ENCODE data around the gene CDON. TPM values are rescaled to one million over a fixed set of nuclear protein-coding genes. Genes with fewer than 3 reads are reported as not detected.

Gene CDON
- total RNA-seq, 1 experiment from 2014 or later: 0.91 TPM

GRCh38 chr11:126063507-126063852 is 814 bp upstream of the CDON start:
- no TSS peak for BruUV-seq (replicated peaks)
- peaks cover 13% of the 10 kb centered on the region for H3K36me3 Mint-ChIP-seq (ENCODE audit: insufficient read depth, unreplicated experiment)
- ChIA-PET POLR2A (interaction anchor here (0.7 to 1.1 kb wide), 4 partner anchors 13 to 206 kb away, joined by 3 to 4 read pairs (median 3); no protein-coding TSS in a partner anchor), CTCF (interaction anchor here (0.6 to 6.0 kb wide), 6 partner anchors 11 to 140 kb away, joined by 3 to 137 read pairs (median 3); partner anchors contain the start of gene VSIG10L2)
- peak overlapping the region; percentile 74 for H3K4me3 Mint-ChIP-seq (ENCODE audit: unreplicated experiment)
- H3K27ac Mint-ChIP-seq (ENCODE audit: low read depth, unreplicated experiment): peak overlapping the region; percentile 98
- H3K27me3 Mint-ChIP-seq (ENCODE audit: insufficient read depth, unreplicated experiment): no peaks in the 10 kb centered on the region
- H3K9me3 Mint-ChIP-seq (ENCODE audit: unreplicated experiment): no peaks in the 10 kb centered on the region
- TF ChIP-seq CTCF (IDR thresholded peaks at IDR 0.05; ENCODE audit: unreplicated experiment): no peak
- peaks cover 6% of the 10 kb centered on the region for H3K4me1 Mint-ChIP-seq (ENCODE audit: insufficient read depth, unreplicated experiment)
- intact Hi-C loops (cut with micrococcal nuclease): loop anchor here (5.0 kb wide), 2 partner anchors 49 to 129 kb away; no protein-coding TSS in a partner anchor
- no peak for DNase-seq (ENCODE audit: unreplicated experiment)

- TF ChIP-seq CTCF (IDR thresholded peaks at IDR 0.05; ENCODE audit: unreplicated experiment): peak; percentile 39
- Mint-ChIP-seq H3K4me3 (ENCODE audit: unreplicated experiment) (peak overlapping the region; percentile 74), H3K9me3 (ENCODE audit: unreplicated experiment) (no peaks in the 10 kb centered on the region), H3K36me3 (ENCODE audit: insufficient read depth, unreplicated experiment) (peaks cover 13% of the 10 kb centered on the region), H3K4me1 (ENCODE audit: insufficient read depth, unreplicated experiment) (peaks cover 6% of the 10 kb centered on the region), H3K27ac (ENCODE audit: low read depth, unreplicated experiment) (no peak overlapping the region), H3K27me3 (ENCODE audit: insufficient read depth, unreplicated experiment) (no peaks in the 10 kb centered on the region)
- CTCF ChIA-PET: interaction anchor here (0.5 to 6.0 kb wide), 55 partner anchors 9 to 1948 kb away, joined by 3 to 137 read pairs (median 5); partner anchors contain the start of genes HYLS1, PUS3 and VSIG10L2
- POLR2A ChIA-PET: interaction anchor here (0.6 to 2.4 kb wide), 16 partner anchors 11 to 1280 kb away, joined by 3 to 14 read pairs (median 4); no protein-coding TSS in a partner anchor
- BruUV-seq (replicated peaks): no TSS peak
- peak; percentile 61 for DNase-seq (ENCODE audit: unreplicated experiment)
- intact Hi-C loops (cut with micrococcal nuclease): loop anchor here (1.0 to 5.0 kb wide), 4 partner anchors 50 to 139 kb away; no protein-coding TSS in a partner anchor
Measured at GRCh38 chr11:126061707-126062678, 673 bp downstream of the CDON start.

GRCh38 chr11:126060757-126061171 is 1.9 kb downstream of the CDON start:
- Mint-ChIP-seq H3K27me3 (ENCODE audit: insufficient read depth, unreplicated experiment) (no peaks in the 10 kb centered on the region), H3K4me1 (ENCODE audit: insufficient read depth, unreplicated experiment) (peaks cover 6% of the 10 kb centered on the region), H3K27ac (ENCODE audit: low read depth, unreplicated experiment) (no peak overlapping the region), H3K36me3 (ENCODE audit: insufficient read depth, unreplicated experiment) (peaks cover 13% of the 10 kb centered on the region), H3K4me3 (ENCODE audit: unreplicated experiment) (no peak overlapping the region), H3K9me3 (ENCODE audit: unreplicated experiment) (no peaks in the 10 kb centered on the region)
- BruUV-seq (replicated peaks): no TSS peak
- no peak for TF ChIP-seq CTCF (IDR thresholded peaks at IDR 0.05; ENCODE audit: unreplicated experiment)
- intact Hi-C loops (cut with micrococcal nuclease): loop anchor here (1.0 to 5.0 kb wide), 4 partner anchors 52 to 137 kb away; no protein-coding TSS in a partner anchor
- CTCF ChIA-PET: interaction anchor here (0.5 to 6.0 kb wide), 33 partner anchors 9 to 154 kb away, joined by 3 to 137 read pairs (median 8); partner anchors contain the start of gene VSIG10L2
- no peak for DNase-seq (ENCODE audit: unreplicated experiment)
- POLR2A ChIA-PET: interaction anchor here (0.6 to 2.4 kb wide), 6 partner anchors 53 to 255 kb away, joined by 3 to 14 read pairs (median 6); no protein-coding TSS in a partner anchor

Data from MCF 10A (cell line).